ENCODE results near the gene ZNHIT2. TPM values are rescaled to one million over a fixed set of nuclear protein-coding genes. Genes with fewer than 3 reads are reported as not detected.

ZNHIT2 gene
- total RNA-seq, 1 donor from 2014 or later, result 11.4 TPM

DNA sequence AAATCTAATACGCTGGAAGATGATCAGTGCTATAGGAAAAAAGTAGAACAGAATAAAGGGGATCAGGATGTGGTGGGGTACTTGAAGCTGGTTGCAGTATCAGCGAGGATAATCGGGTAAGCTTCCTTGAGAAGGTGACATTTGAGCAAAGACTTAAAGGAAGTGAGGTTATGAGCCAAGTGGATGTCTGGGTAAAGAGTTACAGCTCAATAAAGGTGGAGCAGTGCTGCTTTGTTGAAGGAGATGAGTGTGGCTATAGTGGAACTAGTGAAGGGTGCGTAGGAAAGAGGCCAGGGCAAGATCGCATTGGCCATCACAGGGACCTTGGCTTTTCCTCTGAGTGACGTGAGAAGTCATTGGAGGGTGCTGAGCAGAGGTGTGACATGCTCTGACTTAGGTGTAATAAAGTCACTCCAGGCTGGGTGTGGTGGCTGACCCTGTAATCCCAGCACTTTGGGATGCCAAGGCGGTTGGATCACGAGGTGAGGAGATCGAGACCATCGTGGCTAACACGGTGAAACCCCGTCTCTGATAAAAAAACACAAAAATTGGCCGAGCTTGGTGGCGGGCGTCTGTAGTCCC, 19.1 kb upstream of the ZNHIT2 start:
- no peaks in the 10 kb centered on the region for H3K9me3 Mint-ChIP-seq
- H3K27ac Mint-ChIP-seq, result peak overlapping the region; percentile 85
- peak overlapping the region; percentile 80 for H3K4me3 Mint-ChIP-seq
- TF ChIP-seq, protein P1, sequence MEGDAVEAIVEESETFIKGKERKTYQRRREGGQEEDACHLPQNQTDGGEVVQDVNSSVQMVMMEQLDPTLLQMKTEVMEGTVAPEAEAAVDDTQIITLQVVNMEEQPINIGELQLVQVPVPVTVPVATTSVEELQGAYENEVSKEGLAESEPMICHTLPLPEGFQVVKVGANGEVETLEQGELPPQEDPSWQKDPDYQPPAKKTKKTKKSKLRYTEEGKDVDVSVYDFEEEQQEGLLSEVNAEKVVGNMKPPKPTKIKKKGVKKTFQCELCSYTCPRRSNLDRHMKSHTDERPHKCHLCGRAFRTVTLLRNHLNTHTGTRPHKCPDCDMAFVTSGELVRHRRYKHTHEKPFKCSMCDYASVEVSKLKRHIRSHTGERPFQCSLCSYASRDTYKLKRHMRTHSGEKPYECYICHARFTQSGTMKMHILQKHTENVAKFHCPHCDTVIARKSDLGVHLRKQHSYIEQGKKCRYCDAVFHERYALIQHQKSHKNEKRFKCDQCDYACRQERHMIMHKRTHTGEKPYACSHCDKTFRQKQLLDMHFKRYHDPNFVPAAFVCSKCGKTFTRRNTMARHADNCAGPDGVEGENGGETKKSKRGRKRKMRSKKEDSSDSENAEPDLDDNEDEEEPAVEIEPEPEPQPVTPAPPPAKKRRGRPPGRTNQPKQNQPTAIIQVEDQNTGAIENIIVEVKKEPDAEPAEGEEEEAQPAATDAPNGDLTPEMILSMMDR (conservative IDR thresholded peaks at IDR 0.05), result no peak
- peaks cover 16% of the 10 kb centered on the region for H3K27me3 Mint-ChIP-seq
- DNase-seq (ENCODE audit: extremely low spot score, unreplicated experiment), result no peak
- H3K4me1 Mint-ChIP-seq (ENCODE audit: unreplicated experiment), result peaks cover 22% of the 10 kb centered on the region
- no peaks in the 10 kb centered on the region for H3K36me3 Mint-ChIP-seq

- Mint-ChIP-seq H3K4me1 (ENCODE audit: unreplicated experiment) (peaks cover 22% of the 10 kb centered on the region), H3K27me3 (peaks cover 7% of the 10 kb centered on the region), H3K4me3 (peak overlapping the region; percentile 97), H3K9me3 (no peaks in the 10 kb centered on the region), H3K36me3 (no peaks in the 10 kb centered on the region), H3K27ac (peak overlapping the region; percentile 100)
- TF ChIP-seq, protein P1 (conservative IDR thresholded peaks at IDR 0.05), result no peak
- DNase-seq (ENCODE audit: extremely low spot score, unreplicated experiment), result no peak
Observed at GRCh38 chr11:65135633-65136145, 18.2 kb upstream of the ZNHIT2 start.

DNA sequence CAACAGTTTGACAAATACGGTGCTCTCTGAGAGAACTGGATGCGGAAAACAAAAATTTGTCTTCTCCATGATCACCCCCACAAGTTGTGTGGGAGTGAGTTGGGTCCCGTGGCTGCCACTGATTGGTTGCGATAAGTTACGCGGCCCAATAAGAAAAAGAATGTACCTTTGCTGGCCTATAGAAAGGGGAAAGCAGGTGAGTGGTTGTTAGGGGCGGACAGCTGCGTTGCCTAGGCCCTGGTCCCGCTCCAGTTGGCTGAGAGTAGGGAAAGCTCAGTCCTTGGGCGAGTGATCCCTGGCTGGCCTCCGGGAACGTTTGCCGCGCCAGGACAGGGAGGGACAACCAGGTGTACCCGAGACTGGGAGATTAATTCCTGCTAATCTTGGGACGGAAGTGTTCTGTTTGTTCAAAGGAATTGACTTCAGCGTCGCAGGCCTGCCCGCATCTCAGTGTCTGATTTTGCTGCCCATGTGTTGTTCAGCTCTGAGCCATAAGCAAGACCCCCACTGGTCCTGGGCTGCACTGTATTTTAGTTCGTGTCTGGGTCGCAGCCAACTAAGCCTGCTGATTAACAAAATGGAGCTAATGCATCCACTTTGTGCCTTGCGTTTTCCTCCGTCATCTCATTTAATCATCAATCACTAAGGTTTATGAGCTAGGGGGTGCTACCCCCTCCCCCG, 17.6 kb upstream of the ZNHIT2 start:
- peak overlapping the region; percentile 100 for H3K27ac Mint-ChIP-seq
- H3K4me3 Mint-ChIP-seq, result peak overlapping the region; percentile 97
- TF ChIP-seq, protein P1 (conservative IDR thresholded peaks at IDR 0.05), result no peak
- H3K9me3 Mint-ChIP-seq, result no peaks in the 10 kb centered on the region
- DNase-seq (ENCODE audit: extremely low spot score, unreplicated experiment), result peak; percentile 83
- H3K36me3 Mint-ChIP-seq, result no peaks in the 10 kb centered on the region
- H3K4me1 Mint-ChIP-seq (ENCODE audit: unreplicated experiment), result peaks cover 22% of the 10 kb centered on the region
- peaks cover 3% of the 10 kb centered on the region for H3K27me3 Mint-ChIP-seq

DNA sequence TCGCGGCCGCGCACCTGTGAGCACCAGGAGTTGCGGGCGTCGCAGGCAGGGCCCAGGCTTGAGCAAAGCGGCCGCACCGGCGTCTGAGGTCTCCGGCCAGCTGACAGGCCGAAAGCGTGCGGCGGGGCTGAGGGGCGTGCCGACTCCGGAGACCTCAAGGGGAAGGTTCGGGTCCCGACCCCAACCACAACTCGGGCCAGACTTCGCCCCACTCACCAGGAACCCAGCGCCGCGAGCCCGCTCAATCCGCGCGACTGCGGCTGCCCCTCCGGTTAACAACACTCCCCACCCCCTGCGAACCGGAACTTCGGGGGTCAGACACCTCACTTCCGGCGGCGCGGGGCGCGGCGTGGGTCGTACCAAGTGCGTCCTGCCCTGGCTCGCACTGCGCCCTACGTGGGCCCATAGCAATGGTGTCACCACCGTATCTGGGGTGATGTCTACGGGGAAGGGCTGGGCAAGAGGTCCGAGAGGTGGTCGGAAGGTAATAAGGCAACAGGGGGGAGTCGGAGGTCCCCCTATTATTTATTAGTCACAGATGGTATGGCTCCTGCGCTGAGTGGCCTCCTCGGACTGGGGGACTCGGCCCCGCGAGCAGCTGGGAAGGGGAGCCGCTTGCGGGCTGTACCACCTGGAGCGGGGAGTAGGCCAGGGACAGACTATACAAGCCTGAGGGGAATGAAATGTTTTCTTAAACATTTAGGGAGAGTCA, 16.9 kb upstream of the ZNHIT2 start, which contains the start of gene SYVN1:
Gene SYVN1 (minus strand): TSS at position 280 of the 712 bp plus-strand sequence. CDS start 918 bp downstream, outside the sequence.
- H3K4me3 Mint-ChIP-seq, result peak within 1 kb of the TSS; percentile 97
- TF ChIP-seq, protein P1 (conservative IDR thresholded peaks at IDR 0.05), result no peak
- peaks cover 22% of the 10 kb centered on the region for H3K4me1 Mint-ChIP-seq (ENCODE audit: unreplicated experiment)
- H3K27ac Mint-ChIP-seq, result peak within 1 kb of the TSS; percentile 100
- no peaks in the 10 kb centered on the region for H3K9me3 Mint-ChIP-seq
- DNase-seq (ENCODE audit: extremely low spot score, unreplicated experiment), result peak; percentile 90
- H3K27me3 Mint-ChIP-seq, result no peaks in the 10 kb centered on the region
- H3K36me3 Mint-ChIP-seq, result no peaks in the 10 kb centered on the region

DNA sequence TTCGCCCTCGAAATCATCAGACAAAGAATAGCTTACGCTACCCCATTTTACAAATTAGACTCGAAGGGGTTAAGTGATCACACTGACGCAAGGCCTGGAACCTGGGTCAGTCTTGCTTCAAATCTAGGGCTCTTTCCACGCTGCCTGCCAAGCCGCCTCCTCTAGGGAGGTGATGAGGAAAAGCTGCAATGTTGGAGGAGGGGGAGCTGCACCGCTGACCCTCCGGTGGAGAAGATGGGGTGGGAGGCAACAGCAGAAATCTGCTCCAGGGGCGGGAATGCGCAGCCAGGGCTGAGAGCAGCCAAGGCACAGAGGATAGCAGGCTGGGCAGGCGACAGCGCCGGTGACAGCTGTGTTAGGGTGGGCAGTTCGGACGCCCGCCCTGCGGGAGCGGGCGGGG, 16.2 kb upstream of the ZNHIT2 start:
- H3K4me1 Mint-ChIP-seq (ENCODE audit: unreplicated experiment), result peaks cover 22% of the 10 kb centered on the region
- no peak for DNase-seq (ENCODE audit: extremely low spot score, unreplicated experiment)
- peak overlapping the region; percentile 100 for H3K27ac Mint-ChIP-seq

More for the DNA sequence above, 16.2 kb upstream of the ZNHIT2 start:
- Mint-ChIP-seq H3K9me3 (no peaks in the 10 kb centered on the region), H3K4me3 (peak overlapping the region; percentile 97), H3K27me3 (no peaks in the 10 kb centered on the region), H3K36me3 (no peaks in the 10 kb centered on the region)
- TF ChIP-seq, protein P1 (conservative IDR thresholded peaks at IDR 0.05), result no peak

Measured in type B pancreatic cell (in vitro differentiated cells).